C4-2B (cell line): ENCODE results near the gene COA1.
"Not testable (repeated sequence)": the region's sequence is repeated elsewhere in the genome, so short reads cannot be mapped to it uniquely, and the experiment has no call there.

Source experiments
- H3K27ac ChIP-seq: fragments of 450-650 bp; 2 replicates; pipeline ENCODE4 v1.5.1; 2017
- ZFX ChIP-seq: fragments of 450-650 bp; IDR thresholded peaks from 2 replicates; pipeline ENCODE4 v1.6.1; 2017
- TF ChIP-seq, protein P1 (sequence below): fragments of 450-650 bp; conservative IDR thresholded peaks from 2 replicates; pipeline ENCODE4 v1.5.1; 2017; ENCODE audit warnings: mild to moderate bottlenecking

Gene COA1

DNA sequence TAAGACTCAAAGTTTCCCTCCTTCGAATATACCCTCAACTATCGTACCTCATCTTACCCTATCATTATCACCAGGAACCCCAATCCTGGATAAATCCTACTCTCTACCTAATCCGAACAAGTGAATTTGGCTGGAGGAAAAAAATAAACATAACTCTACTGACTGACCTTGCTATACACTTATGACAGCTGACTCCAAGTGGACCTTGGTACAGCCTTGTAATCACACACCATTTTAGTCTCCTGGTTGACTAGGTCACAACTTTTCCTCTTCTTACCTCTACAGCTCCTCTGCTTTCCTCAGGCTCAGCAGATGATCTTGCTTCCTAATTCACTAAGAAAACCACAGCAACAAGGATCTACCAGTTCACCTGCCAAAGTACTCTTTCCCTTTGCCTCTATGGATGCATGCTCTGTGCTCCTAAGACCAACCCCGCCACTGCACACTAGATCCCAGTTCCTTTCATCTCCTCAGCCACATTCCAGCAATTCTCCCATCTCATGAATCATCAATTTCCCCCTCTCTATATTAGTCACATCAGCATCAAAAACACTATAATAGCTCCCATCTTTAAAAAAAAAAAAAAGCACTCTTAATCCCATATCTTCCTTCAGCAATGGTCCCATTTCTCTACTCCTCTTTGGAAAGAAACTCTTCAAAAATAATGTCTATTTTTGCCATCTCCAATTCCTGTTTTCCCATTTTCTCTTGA, 35.5 kb downstream of the COA1 start:
- no peak for TF ChIP-seq ZFX
- TF ChIP-seq, protein P1, sequence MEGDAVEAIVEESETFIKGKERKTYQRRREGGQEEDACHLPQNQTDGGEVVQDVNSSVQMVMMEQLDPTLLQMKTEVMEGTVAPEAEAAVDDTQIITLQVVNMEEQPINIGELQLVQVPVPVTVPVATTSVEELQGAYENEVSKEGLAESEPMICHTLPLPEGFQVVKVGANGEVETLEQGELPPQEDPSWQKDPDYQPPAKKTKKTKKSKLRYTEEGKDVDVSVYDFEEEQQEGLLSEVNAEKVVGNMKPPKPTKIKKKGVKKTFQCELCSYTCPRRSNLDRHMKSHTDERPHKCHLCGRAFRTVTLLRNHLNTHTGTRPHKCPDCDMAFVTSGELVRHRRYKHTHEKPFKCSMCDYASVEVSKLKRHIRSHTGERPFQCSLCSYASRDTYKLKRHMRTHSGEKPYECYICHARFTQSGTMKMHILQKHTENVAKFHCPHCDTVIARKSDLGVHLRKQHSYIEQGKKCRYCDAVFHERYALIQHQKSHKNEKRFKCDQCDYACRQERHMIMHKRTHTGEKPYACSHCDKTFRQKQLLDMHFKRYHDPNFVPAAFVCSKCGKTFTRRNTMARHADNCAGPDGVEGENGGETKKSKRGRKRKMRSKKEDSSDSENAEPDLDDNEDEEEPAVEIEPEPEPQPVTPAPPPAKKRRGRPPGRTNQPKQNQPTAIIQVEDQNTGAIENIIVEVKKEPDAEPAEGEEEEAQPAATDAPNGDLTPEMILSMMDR = no peak
- no peak overlapping the region for H3K27ac ChIP-seq

DNA sequence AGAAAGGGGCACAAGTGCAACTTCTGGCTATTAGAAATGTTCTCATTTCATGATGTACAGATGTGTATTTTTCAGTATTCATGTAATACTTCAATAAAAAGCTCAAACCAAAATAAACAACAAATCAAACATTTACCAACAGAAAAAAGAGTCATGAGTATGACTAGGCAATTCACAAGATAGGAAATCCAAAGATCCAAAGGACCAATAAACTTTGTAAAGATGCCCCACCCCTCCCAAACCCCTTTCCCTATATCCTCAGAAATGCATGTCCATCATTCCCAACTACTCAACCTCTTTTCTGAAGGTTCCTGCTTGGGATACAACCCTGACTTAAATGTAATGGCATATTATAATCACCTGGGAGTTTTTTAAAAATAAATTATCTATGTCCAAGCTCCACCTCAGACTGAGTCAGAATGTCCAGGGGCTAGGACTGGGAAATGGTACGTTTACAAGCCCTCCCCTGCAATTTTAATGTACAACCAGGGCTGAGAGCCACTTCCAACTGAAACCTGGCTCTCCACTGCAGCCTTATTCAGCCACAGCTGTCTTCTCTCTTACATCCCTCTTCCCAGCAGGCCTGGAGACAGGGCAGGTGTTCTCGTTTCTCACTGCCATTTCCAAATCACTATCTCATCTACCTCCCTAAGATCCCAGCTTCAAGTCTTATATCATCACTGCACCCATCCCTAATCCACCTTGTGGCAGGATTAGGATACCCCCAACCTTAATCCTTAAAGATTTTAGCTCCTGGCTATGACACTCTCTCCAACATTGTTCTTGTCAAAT, 36.5 kb downstream of the COA1 start:
- H3K27ac ChIP-seq = no peak overlapping the region
- no peak for TF ChIP-seq ZFX
- TF ChIP-seq, protein P1 = no peak

DNA sequence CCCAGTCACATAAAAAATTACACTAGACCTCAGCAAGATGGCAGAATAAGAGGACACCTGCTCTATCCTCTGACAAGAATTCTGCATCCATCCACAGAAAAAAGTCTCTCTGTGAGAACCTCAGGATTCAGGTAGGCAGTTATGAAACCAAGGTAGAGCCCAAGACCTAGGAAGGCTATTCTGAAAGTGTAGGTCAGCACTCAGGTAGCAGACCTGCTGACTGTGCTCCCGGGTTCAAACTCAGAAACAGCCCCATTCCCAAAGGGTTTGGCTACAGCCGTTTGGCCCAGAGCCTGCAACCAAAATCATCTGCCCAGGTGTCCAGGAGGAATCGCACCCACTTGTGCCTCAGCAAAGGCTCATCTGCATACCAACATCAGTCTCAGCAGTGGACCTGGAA, 37.7 kb downstream of the COA1 start:
- no peak for TF ChIP-seq ZFX
- TF ChIP-seq, protein P1 = no peak
- no peak overlapping the region for H3K27ac ChIP-seq

DNA sequence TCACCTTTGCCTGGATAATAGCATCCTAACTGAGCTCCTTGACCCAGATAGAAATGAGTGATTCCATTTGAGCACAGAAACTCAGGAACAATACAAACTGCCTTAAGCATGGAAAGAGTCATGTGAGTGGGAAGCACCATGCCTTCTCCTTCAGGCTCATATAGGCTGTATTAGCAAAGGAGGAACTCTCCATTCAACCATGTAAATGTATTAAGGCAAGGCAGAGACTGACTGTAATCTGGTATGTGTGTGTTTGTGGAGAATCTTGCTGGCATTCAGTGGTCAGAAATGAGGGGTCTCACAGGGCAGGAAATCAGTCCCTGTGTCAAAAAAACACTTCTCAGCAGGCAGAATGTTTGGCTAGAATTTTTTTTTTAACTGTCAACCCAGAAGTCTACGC, 40.2 kb downstream of the COA1 start:
- no peak for TF ChIP-seq ZFX
- TF ChIP-seq, protein P1 = no peak
- no peak overlapping the region for H3K27ac ChIP-seq

DNA sequence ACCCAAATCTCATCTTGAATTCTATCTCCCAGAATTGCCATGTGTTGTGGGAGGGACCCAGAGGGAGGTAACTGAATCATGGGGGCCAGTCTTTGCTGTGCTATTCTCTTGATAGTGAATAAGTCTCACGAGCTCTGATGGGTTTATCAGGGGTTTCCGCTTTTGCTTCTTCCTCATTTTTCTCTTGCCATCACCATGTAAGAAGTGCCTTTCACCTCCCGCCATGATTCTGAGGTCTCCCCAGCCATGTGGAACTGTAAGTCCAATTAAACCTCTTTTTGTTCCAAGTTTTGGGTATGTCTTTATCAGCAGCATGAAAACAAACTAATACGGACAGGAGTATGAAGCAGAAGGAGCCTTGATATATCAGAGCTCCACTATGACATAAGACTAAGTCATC, 41.5 kb downstream of the COA1 start:
- H3K27ac ChIP-seq = not testable (repeated sequence)

DNA sequence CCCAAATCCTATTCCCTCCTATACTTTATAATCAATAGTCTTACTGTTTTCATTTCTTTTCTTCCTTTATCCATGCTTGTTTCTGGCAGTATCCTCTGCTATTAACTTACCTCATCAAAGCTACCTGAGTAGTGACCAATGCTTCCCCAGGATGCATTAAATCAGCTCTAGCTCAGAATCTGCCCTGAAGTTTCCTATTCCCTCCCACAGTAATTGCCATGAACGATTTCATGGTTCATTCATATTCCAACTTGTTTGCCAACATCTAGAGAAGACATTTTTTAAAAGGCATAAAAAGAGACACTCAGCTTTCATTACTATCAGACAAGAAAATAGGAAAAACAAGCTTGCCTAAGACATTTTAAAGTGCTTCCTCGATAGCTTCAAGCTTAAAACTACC, 42.3 kb downstream of the COA1 start:
- H3K27ac ChIP-seq = no peak overlapping the region
- TF ChIP-seq, protein P1 = no peak
- TF ChIP-seq ZFX = no peak

DNA sequence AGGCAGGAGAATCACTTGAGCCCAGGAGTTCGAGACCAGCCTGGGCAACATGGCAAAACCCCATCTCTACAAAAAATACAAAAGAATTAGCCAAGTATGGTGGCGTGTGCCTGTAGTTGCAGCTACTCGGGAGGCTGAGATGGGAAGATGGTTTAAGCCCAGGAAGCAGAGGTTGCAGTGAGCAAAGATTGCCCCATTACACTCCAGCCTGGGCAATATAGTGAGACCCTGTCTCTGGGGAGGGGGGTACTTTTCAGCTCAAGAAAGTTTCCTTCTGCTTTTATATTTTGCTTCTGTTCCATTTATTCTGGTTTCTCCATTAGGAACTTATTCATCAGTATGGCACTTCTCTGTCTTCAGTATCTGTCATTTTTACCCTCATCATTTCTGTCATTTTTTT, 48.6 kb downstream of the COA1 start:
- no peak for TF ChIP-seq ZFX
- TF ChIP-seq, protein P1 = no peak
- no peak overlapping the region for H3K27ac ChIP-seq
